Measurements from ENCODE around the gene DICER1. TPM values are rescaled to one million over a fixed set of nuclear protein-coding genes. Genes with fewer than 3 reads are reported as not detected.

DICER1 gene
- total and polyA plus RNA-seq, 2 donors (not counting 3 experiments of a cell fraction or from before 2014, with no cell fraction given) = 8.3 to 43.6 TPM

GRCh38 chr14:95174184-95174792, 17.0 kb upstream of the DICER1 start:
- POLR2A ChIA-PET = no interaction called here
- no peak overlapping the region for H3K4me2 ChIP-seq (ENCODE audit: insufficient read depth, low read length)
- DNase-seq (ENCODE audit: low read depth, low spot score) (peak; percentile 49), FAIRE-seq (peak; percentile 40)
- CTCF ChIA-PET = interaction anchor here (0.6 to 1.4 kb wide), 18 partner anchors 9 to 268 kb away, joined by 3 to 25 read pairs (median 4); partner anchors contain the start of gene DICER1
- dilution Hi-C loops (cut with MboI; ENCODE audit: extremely low pct_ligation_motif_present, low sequenced_read_pairs) (no loop called here), intact Hi-C loops (cut with micrococcal nuclease) (loop anchor here (1.0 to 5.0 kb wide), 2 partner anchors 93 to 187 kb away; no protein-coding TSS in a partner anchor)
- H3K27ac ChIP-seq (ENCODE audit: insufficient read depth, low read depth, low read length) = no peak overlapping the region
- no peak overlapping the region for H3K4me3 ChIP-seq (replicated peaks in 1 of 3; ENCODE audit: insufficient read depth in 1 of 3, low read depth in 1 of 3, low read length in 3 of 3)
- no peaks in the 10 kb centered on the region for H3K79me2 ChIP-seq (ENCODE audit: control insufficient read depth, insufficient read depth, low read length)
- H4K20me1 ChIP-seq (replicated peaks; ENCODE audit: control insufficient read depth, extremely low read depth, insufficient read depth, low read length) = no peaks in the 10 kb centered on the region
- peaks cover 4 to 6% of the 10 kb centered on the region in 2 experiments for H3K27me3 ChIP-seq (ENCODE audit: control insufficient read depth in 2 of 2, insufficient read depth in 2 of 2, low read length in 2 of 2)
- H3K36me3 ChIP-seq (ENCODE audit: control insufficient read depth in 2 of 2, extremely low read depth in 1 of 2, insufficient read depth in 2 of 2, low read length in 2 of 2) = no peaks in the 10 kb centered on the region
- H3K4me1 ChIP-seq (ENCODE audit: control insufficient read depth, extremely low read depth, insufficient read depth, low read length) = peaks cover 11% of the 10 kb centered on the region
- H3K9me3 ChIP-seq (replicated peaks; ENCODE audit: control insufficient read depth, insufficient read depth, low read length) = no peaks in the 10 kb centered on the region
- H3K9ac ChIP-seq (replicated peaks; ENCODE audit: extremely low read depth, insufficient read depth, low read length) = no peak overlapping the region
- BruUV-seq (replicated peaks) = no TSS peak
- H2AFZ ChIP-seq (ENCODE audit: low read depth, low read length) = peak overlapping the region; percentile 54
- H3K9me1 ChIP-seq (replicated peaks; ENCODE audit: control insufficient read depth, extremely low read depth, insufficient read depth, low read length) = no peaks in the 10 kb centered on the region
- TF ChIP-seq POLR2AphosphoS5 (IDR thresholded peaks at IDR 0.05; ENCODE audit: insufficient read depth, low read depth, low read length) (no peak), GATA2 (IDR thresholded peaks at IDR 0.05; ENCODE audit: insufficient read depth, insufficient read length, low read depth, low read length) (no peak), MAX (IDR thresholded peaks at IDR 0.05; ENCODE audit: insufficient read depth, insufficient read length) (no peak), POLR2A (IDR thresholded peaks at IDR 0.05; ENCODE audit: low read depth, low read length) (no peak), JUN (IDR thresholded peaks at IDR 0.05; ENCODE audit: borderline replicate concordance, insufficient read depth, insufficient read length, low read depth) (no peak), MYC (IDR thresholded peaks at IDR 0.05; ENCODE audit: low read depth, low read length) (no peak), CTCF (IDR thresholded peaks at IDR 0.05; ENCODE audit: extremely low read depth in 1 of 2, insufficient read depth in 1 of 2, low read depth in 1 of 2, low read length in 2 of 2) (no peak), EZH2 (IDR thresholded peaks at IDR 0.05; ENCODE audit: borderline replicate concordance, low read depth, low read length, severe bottlenecking) (no peak), FOS (IDR thresholded peaks at IDR 0.05; ENCODE audit: borderline replicate concordance, insufficient read depth, low read length) (no peak)
